Endothelial cell of umbilical vein (primary cell): ENCODE results near the gene SYNGR3. TPM values are rescaled to one million over a fixed set of nuclear protein-coding genes. Genes with fewer than 3 reads are reported as not detected.

Experiments
- BruUV-seq: library from RNA; stranded (reverse); fragments of 400-500 nt; replicated peaks from 2 replicates; lab custom pipeline; 2021; lab: Mats Ljungman, UMichigan
- CTCF ChIA-PET: fragments of 300-600, 350-600 bp; sonication (Branson Sonifier 250); formaldehyde crosslinking; loops from one replicate; lab custom pipeline; 2021; ENCODE audit warnings: antibody characterized with exemption, inconsistent platforms; lab: Charles Lee
- POLR2A ChIA-PET: fragments of 300-600, 350-600 bp; sonication (Branson Sonifier 250); formaldehyde crosslinking; loops from one replicate; lab custom pipeline; 2021; ENCODE audit warnings: antibody characterized with exemption, inconsistent platforms; lab: Charles Lee
- DNase-seq: peaks from one replicate; pipeline ENCODE4 v3.0.0-alpha.2; 2011; ENCODE audit warnings: low read depth, low spot score
- FAIRE-seq: peaks from 2 replicates; lab custom pipeline; 2011; peaks lifted over from hg19 to GRCh38; lab: Jason Lieb, UNC
- H2AFZ ChIP-seq: 2 replicates; pipeline ENCODE4 v1.6.0; 2012; ENCODE audit warnings: low read depth, low read length, control low read depth, inconsistent platforms
- H3K27ac ChIP-seq: 2 replicates; pipeline ENCODE4 v1.5.1; 2011; ENCODE audit warnings: low read depth, mild to moderate bottlenecking, control low read depth, low read length, moderate library complexity; ENCODE audit not compliant: insufficient read depth
- H3K27me3 ChIP-seq, 2 experiments: 2 replicates each; pipeline versions ENCODE4 v1.6.0 to v1.6.1; 2011; ENCODE audit warnings: low read length in 2 of 2, mixed read lengths in 1 of 2; ENCODE audit not compliant: control insufficient read depth in 2 of 2, insufficient read depth in 2 of 2
- H3K36me3 ChIP-seq, 2 experiments: 2 replicates in 1 of 2; 3 replicates in 1 of 2; pipeline ENCODE4 v1.5.1; 2011; ENCODE audit warnings: low read length in 2 of 2, mild to moderate bottlenecking in 1 of 2, moderate library complexity in 1 of 2; ENCODE audit not compliant: control insufficient read depth in 2 of 2, insufficient read depth in 2 of 2; ENCODE audit errors: extremely low read depth in 1 of 2
- H3K4me1 ChIP-seq: 3 replicates; pipeline ENCODE4 v1.5.1; 2011; ENCODE audit warnings: mild to moderate bottlenecking, low read length; ENCODE audit not compliant: control insufficient read depth, insufficient read depth; ENCODE audit errors: extremely low read depth
- H3K4me2 ChIP-seq: 2 replicates; pipeline ENCODE4 v1.6.1; 2011; ENCODE audit warnings: low read length, control low read depth, mixed read lengths; ENCODE audit not compliant: insufficient read depth
- H3K4me3 ChIP-seq, 3 experiments: fragments of 200-600 bp in 1 of 3; sonication (generic), shearing (Covaris generic) in 1 of 3; replicated peaks in 1 of 3; 2 replicates each; pipeline ENCODE4 v1.5.1; 2011 to 2016; ENCODE audit warnings: control low read depth in 3 of 3, low read length in 3 of 3, mild to moderate bottlenecking in 2 of 3, inconsistent platforms in 1 of 3, low read depth in 1 of 3, moderate library complexity in 1 of 3; ENCODE audit not compliant: insufficient read depth in 1 of 3
- H3K79me2 ChIP-seq: 2 replicates; pipeline ENCODE4 v1.6.0; 2012; ENCODE audit warnings: low read length, inconsistent platforms; ENCODE audit not compliant: control insufficient read depth, insufficient read depth
- H3K9ac ChIP-seq: replicated peaks from 2 replicates; pipeline ENCODE3; 2011; ENCODE audit warnings: low read length, control low read depth; ENCODE audit not compliant: insufficient read depth; ENCODE audit errors: extremely low read depth
- H3K9me1 ChIP-seq: replicated peaks from 3 replicates; pipeline ENCODE4 v1.6.0; 2011; ENCODE audit warnings: mild to moderate bottlenecking, low read length; ENCODE audit not compliant: control insufficient read depth, insufficient read depth; ENCODE audit errors: extremely low read depth
- H3K9me3 ChIP-seq: replicated peaks from 2 replicates; pipeline ENCODE4 v1.5.1; 2012; ENCODE audit warnings: low read length, inconsistent platforms; ENCODE audit not compliant: control insufficient read depth, insufficient read depth
- H4K20me1 ChIP-seq: replicated peaks from 2 replicates; pipeline ENCODE3; 2011; ENCODE audit warnings: mild to moderate bottlenecking, low read length; ENCODE audit not compliant: control insufficient read depth, insufficient read depth; ENCODE audit errors: extremely low read depth
- EZH2 ChIP-seq: IDR thresholded peaks from 2 replicates; pipeline ENCODE4 v1.6.1; 2012; ENCODE audit warnings: borderline replicate concordance, low read depth, mild to moderate bottlenecking, moderate library complexity, low read length, inconsistent platforms; ENCODE audit not compliant: severe bottlenecking
- FOS ChIP-seq: IDR thresholded peaks from 2 replicates; pipeline ENCODE4 v1.6.1; 2011; ENCODE audit warnings: mild to moderate bottlenecking, low read length, moderate library complexity, borderline replicate concordance; ENCODE audit not compliant: insufficient read depth
- GATA2 ChIP-seq: IDR thresholded peaks from 2 replicates; pipeline ENCODE4 v1.7.0; 2011; ENCODE audit warnings: low read depth, mild to moderate bottlenecking, moderate library complexity, mixed read lengths, low read length; ENCODE audit not compliant: insufficient read length, insufficient read depth
- JUN ChIP-seq: IDR thresholded peaks from 2 replicates; pipeline ENCODE4 v1.6.1; 2011; ENCODE audit warnings: borderline replicate concordance, low read depth; ENCODE audit not compliant: insufficient read length, insufficient read depth
- MYC ChIP-seq: IDR thresholded peaks from one replicate; pipeline ENCODE4 v1.6.1; 2011; ENCODE audit warnings: mild to moderate bottlenecking, low read depth, low read length
- POLR2A ChIP-seq: IDR thresholded peaks from 2 replicates; pipeline ENCODE4 v1.6.1; 2012; ENCODE audit warnings: low read depth, mild to moderate bottlenecking, control low read depth, low read length
- POLR2AphosphoS5 ChIP-seq: IDR thresholded peaks from 2 replicates; pipeline ENCODE4 v1.6.1; 2012; ENCODE audit warnings: low read depth, mild to moderate bottlenecking, control low read depth, low read length, moderate library complexity; ENCODE audit not compliant: insufficient read depth
- dilution Hi-C: fragments of 300-500 bp; cut with MboI; formaldehyde crosslinking; loops from one replicate; pipeline ENCODE4 v1.15.0; 2019; ENCODE audit warnings: low sequenced_read_pairs; ENCODE audit not compliant: extremely low pct_ligation_motif_present
- intact Hi-C: fragments of 100-400 bp; cut with micrococcal nuclease; formaldehyde crosslinking; loops from one replicate; pipeline ENCODE4 v1.10.0; 2022
- polyA plus RNA-seq, 4 experiments: library from polyadenylated mRNA; depleted of rRNA in 3 of 4; stranded (reverse) in 3 of 4; unstranded in 1 of 4; fragments of >200 nt; gene quantifications; 2 replicates each; pipeline versions ENCODE4 v1.2.1 to v1.2.3, GENCODE V29; 2011 to 2012; ENCODE audit warnings: missing spikeins in 1 of 4
- total RNA-seq: library from RNA; stranded (reverse); gene quantifications from 2 replicates; pipeline ENCODE4 v1.2.3, GENCODE V29; 2021
- TF ChIP-seq, protein P1 (sequence below), 2 donors: IDR thresholded peaks; 1 replicate in 1 of 2; 2 replicates in 1 of 2; pipeline ENCODE4 v1.5.1; 2011; ENCODE audit warnings: low read length in 2 of 2, mild to moderate bottlenecking in 2 of 2, moderate library complexity in 2 of 2, control low read depth in 1 of 2, inconsistent platforms in 1 of 2, low read depth in 1 of 2; ENCODE audit not compliant: insufficient read depth in 1 of 2; ENCODE audit errors: extremely low read depth in 1 of 2
- TF ChIP-seq, protein P2 (sequence below): IDR thresholded peaks from 2 replicates; pipeline ENCODE4 v1.6.1; 2011; ENCODE audit not compliant: insufficient read depth, insufficient read length

SYNGR3 gene
- total and polyA plus RNA-seq, 2 donors (not counting 3 experiments of a cell fraction or from before 2014, with no cell fraction given): 0.95 to 1.4 TPM

DNA sequence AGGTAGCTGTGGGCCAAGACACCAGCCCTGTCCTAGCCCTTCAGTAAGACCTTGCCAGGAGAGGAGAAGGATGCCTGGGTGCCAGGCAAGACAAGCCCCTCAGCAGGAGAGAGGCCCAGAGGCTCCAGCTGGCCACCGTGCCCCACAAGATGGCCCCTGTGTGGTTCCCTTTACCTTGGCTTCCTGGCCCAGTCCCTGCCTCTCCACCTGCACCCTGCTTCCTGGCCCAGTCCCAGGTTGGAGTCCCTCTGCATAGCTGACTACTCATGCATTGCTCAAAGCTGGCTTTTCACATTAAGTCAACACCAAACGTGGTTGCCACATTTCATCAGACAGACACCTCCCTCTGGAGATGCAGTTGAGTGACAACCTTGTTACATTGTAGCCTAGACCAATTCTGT is 4.0 kb downstream of the SYNGR3 start:
- POLR2A ChIA-PET: no interaction called here
- dilution Hi-C loops: no loop called here

More for the DNA sequence above, 4.0 kb downstream of the SYNGR3 start:
- H3K4me1 ChIP-seq: peaks cover 7% of the 10 kb centered on the region
- no peaks in the 10 kb centered on the region for H3K9me1 ChIP-seq
- no peak for TF ChIP-seq JUN
- no peak for TF ChIP-seq MYC
- no peak for TF ChIP-seq GATA2
- TF ChIP-seq, protein P1, sequence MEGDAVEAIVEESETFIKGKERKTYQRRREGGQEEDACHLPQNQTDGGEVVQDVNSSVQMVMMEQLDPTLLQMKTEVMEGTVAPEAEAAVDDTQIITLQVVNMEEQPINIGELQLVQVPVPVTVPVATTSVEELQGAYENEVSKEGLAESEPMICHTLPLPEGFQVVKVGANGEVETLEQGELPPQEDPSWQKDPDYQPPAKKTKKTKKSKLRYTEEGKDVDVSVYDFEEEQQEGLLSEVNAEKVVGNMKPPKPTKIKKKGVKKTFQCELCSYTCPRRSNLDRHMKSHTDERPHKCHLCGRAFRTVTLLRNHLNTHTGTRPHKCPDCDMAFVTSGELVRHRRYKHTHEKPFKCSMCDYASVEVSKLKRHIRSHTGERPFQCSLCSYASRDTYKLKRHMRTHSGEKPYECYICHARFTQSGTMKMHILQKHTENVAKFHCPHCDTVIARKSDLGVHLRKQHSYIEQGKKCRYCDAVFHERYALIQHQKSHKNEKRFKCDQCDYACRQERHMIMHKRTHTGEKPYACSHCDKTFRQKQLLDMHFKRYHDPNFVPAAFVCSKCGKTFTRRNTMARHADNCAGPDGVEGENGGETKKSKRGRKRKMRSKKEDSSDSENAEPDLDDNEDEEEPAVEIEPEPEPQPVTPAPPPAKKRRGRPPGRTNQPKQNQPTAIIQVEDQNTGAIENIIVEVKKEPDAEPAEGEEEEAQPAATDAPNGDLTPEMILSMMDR (IDR thresholded peaks at IDR 0.05; ENCODE audit: extremely low read depth in 1 of 2, insufficient read depth in 1 of 2, low read depth in 1 of 2, low read length in 2 of 2): no peak
- TF ChIP-seq POLR2A: no peak
- no peak for TF ChIP-seq POLR2AphosphoS5
- TF ChIP-seq, protein P2, sequence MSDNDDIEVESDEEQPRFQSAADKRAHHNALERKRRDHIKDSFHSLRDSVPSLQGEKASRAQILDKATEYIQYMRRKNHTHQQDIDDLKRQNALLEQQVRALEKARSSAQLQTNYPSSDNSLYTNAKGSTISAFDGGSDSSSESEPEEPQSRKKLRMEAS: no peak
- no peak for TF ChIP-seq EZH2
- TF ChIP-seq FOS: no peak
- no peak overlapping the region for H3K4me3 ChIP-seq
- H3K4me2 ChIP-seq: no peak overlapping the region
- no peaks in the 10 kb centered on the region for H4K20me1 ChIP-seq
- intact Hi-C loops: no loop called here
- no peaks in the 10 kb centered on the region for H3K79me2 ChIP-seq
- no peak overlapping the region for H3K9ac ChIP-seq
- H3K27ac ChIP-seq: no peak overlapping the region
- no peak overlapping the region for H2AFZ ChIP-seq
- no peak for DNase-seq
- no TSS peak for BruUV-seq
- peaks cover 22 to 24% of the 10 kb centered on the region in 2 experiments for H3K27me3 ChIP-seq
- CTCF ChIA-PET: interaction anchor here (3.9 kb wide), 1 partner anchor 9 kb away, joined by 23 read pairs; no protein-coding TSS in a partner anchor
- H3K36me3 ChIP-seq: peaks cover 0 to 10% of the 10 kb centered on the region in 2 experiments
- FAIRE-seq: no peak
- no peaks in the 10 kb centered on the region for H3K9me3 ChIP-seq
